ENCODE measurements around the gene SYP. TPM values are rescaled to one million over a fixed set of nuclear protein-coding genes. Genes with fewer than 3 reads are reported as not detected.

Gene SYP
- total and polyA plus RNA-seq, 2 donors (not counting 3 experiments of a cell fraction or from before 2014, with no cell fraction given), result 0.21 to 0.77 TPM

- Histone ChIP-seq H3K4me3 (replicated peaks in 1 of 3; ENCODE audit: insufficient read depth in 1 of 3, low read depth in 1 of 3, low read length in 3 of 3) (no peak overlapping the region), H3K27me3 (ENCODE audit: control insufficient read depth in 2 of 2, insufficient read depth in 2 of 2, low read length in 2 of 2) (no peaks in the 10 kb centered on the region), H3K9me1 (replicated peaks; ENCODE audit: control insufficient read depth, extremely low read depth, insufficient read depth, low read length) (no peaks in the 10 kb centered on the region), H3K79me2 (ENCODE audit: control insufficient read depth, insufficient read depth, low read length) (no peaks in the 10 kb centered on the region), H2AFZ (ENCODE audit: low read depth, low read length) (no peak overlapping the region), H3K36me3 (ENCODE audit: control insufficient read depth in 2 of 2, extremely low read depth in 1 of 2, insufficient read depth in 2 of 2, low read length in 2 of 2) (no peaks in the 10 kb centered on the region), H4K20me1 (replicated peaks; ENCODE audit: control insufficient read depth, extremely low read depth, insufficient read depth, low read length) (no peaks in the 10 kb centered on the region), H3K27ac (ENCODE audit: insufficient read depth, low read depth, low read length) (no peak overlapping the region), H3K4me2 (ENCODE audit: insufficient read depth, low read length) (no peak overlapping the region), H3K9ac (replicated peaks; ENCODE audit: extremely low read depth, insufficient read depth, low read length) (no peak overlapping the region), H3K9me3 (replicated peaks; ENCODE audit: control insufficient read depth, insufficient read depth, low read length) (no peaks in the 10 kb centered on the region), H3K4me1 (ENCODE audit: control insufficient read depth, extremely low read depth, insufficient read depth, low read length) (no peaks in the 10 kb centered on the region)
- ChIA-PET CTCF (no interaction called here), POLR2A (no interaction called here)
- TF ChIP-seq GATA2 (IDR thresholded peaks at IDR 0.05; ENCODE audit: insufficient read depth, insufficient read length, low read depth, low read length), result no peak
- no peak for TF ChIP-seq POLR2A (IDR thresholded peaks at IDR 0.05; ENCODE audit: low read depth, low read length)
- TF ChIP-seq POLR2AphosphoS5 (IDR thresholded peaks at IDR 0.05; ENCODE audit: insufficient read depth, low read depth, low read length), result no peak
- no peak for TF ChIP-seq CTCF (IDR thresholded peaks at IDR 0.05; ENCODE audit: extremely low read depth in 1 of 2, insufficient read depth in 1 of 2, low read depth in 1 of 2, low read length in 2 of 2)
- no peak for TF ChIP-seq JUN (IDR thresholded peaks at IDR 0.05; ENCODE audit: borderline replicate concordance, insufficient read depth, insufficient read length, low read depth)
- TF ChIP-seq EZH2 (IDR thresholded peaks at IDR 0.05; ENCODE audit: borderline replicate concordance, low read depth, low read length, severe bottlenecking), result no peak
- TF ChIP-seq FOS (IDR thresholded peaks at IDR 0.05; ENCODE audit: borderline replicate concordance, insufficient read depth, low read length), result no peak
- no peak for TF ChIP-seq MAX (IDR thresholded peaks at IDR 0.05; ENCODE audit: insufficient read depth, insufficient read length)
- no peak for TF ChIP-seq MYC (IDR thresholded peaks at IDR 0.05; ENCODE audit: low read depth, low read length)
- FAIRE-seq (no peak), DNase-seq (ENCODE audit: low read depth, low spot score) (no peak)
- intact Hi-C loops (cut with micrococcal nuclease) (no loop called here), dilution Hi-C loops (cut with MboI; ENCODE audit: extremely low pct_ligation_motif_present, low sequenced_read_pairs) (no loop called here)
- BruUV-seq (replicated peaks), result no TSS peak
These were observed 15.1 kb upstream of the SYP start for GRCh38 chrX:49214996-49215526.
